Uterus (tissue), 4 donors: ENCODE measurements around the gene CPPED1. TPM values are rescaled to one million over a fixed set of nuclear protein-coding genes. Genes with fewer than 3 reads are reported as not detected.

Experiments
- DNase-seq, 2 donors: peaks; one replicate each; pipeline ENCODE4 v3.0.0-alpha.2; 2019 to 2020
- H3K27ac ChIP-seq, 2 donors: fragments of 200-600 bp; sonication (generic); 1 replicate in 1 of 2; 2 replicates in 1 of 2; pipeline ENCODE4 v1.5.1; 2016 to 2018
- H3K27me3 ChIP-seq, 2 donors: fragments of 200-600 bp; sonication (generic); one replicate each; pipeline ENCODE4 v1.5.1; 2018 to 2019; ENCODE audit warnings: control low read depth in 1 of 2
- H3K36me3 ChIP-seq, 2 donors: fragments of 200-600 bp; sonication (generic); one replicate each; pipeline ENCODE4 v1.5.1; 2019; ENCODE audit warnings: control low read depth in 1 of 2
- H3K4me1 ChIP-seq, 2 donors: fragments of 200-600 bp; sonication (generic); one replicate each; pipeline ENCODE4 v1.5.1; 2018 to 2019; ENCODE audit warnings: control low read depth in 1 of 2
- H3K4me3 ChIP-seq, 2 donors: fragments of 200-600 bp; sonication (generic); 1 replicate in 1 of 2; 2 replicates in 1 of 2; pipeline ENCODE4 v1.5.1; 2018 to 2019; ENCODE audit warnings: mild to moderate bottlenecking in 1 of 2
- H3K9me3 ChIP-seq, 2 donors: fragments of 200-600 bp; sonication (generic); one replicate each; pipeline ENCODE4 v1.5.1; 2019; ENCODE audit warnings: control low read depth in 1 of 2
- POLR2A ChIP-seq, 2 donors: fragments of 450-650 bp; IDR thresholded peaks; one replicate each; pipeline ENCODE4 v1.6.1; 2016; ENCODE audit warnings: antibody characterized with exemption in 2 of 2, mild to moderate bottlenecking in 1 of 2, moderate library complexity in 1 of 2
- intact Hi-C: fragments of 100-400 bp; cut with DNase I; formaldehyde crosslinking; loops from one replicate; pipeline ENCODE4 v1.15.1; 2023; ENCODE audit warnings: low total_unique reads
- total RNA-seq, 4 donors: library from RNA; depleted of rRNA in 3 of 4; stranded (reverse); fragments of >200 nt in 3 of 4; gene quantifications; one replicate each; pipeline versions ENCODE4 v1.1.0 to v1.2.4, GENCODE V29; 2014 to 2023
- TF ChIP-seq, protein P1 (sequence below), 4 experiments: fragments of 200-600 bp in 2 of 4; fragments of 450-650 bp in 2 of 4; sonication (generic) in 2 of 4; IDR thresholded peaks; one replicate each; pipeline ENCODE4 v1.5.1; 2016 to 2019; ENCODE audit warnings: antibody characterized with exemption in 4 of 4, mild to moderate bottlenecking in 2 of 4, moderate library complexity in 1 of 4
- donor health status: DM: yes; HTN: yes; CAD: no.

CPPED1 gene
- total RNA-seq, 4 donors from 2014 or later = 1.5 to 9.2 (median 5.5) TPM

DNA sequence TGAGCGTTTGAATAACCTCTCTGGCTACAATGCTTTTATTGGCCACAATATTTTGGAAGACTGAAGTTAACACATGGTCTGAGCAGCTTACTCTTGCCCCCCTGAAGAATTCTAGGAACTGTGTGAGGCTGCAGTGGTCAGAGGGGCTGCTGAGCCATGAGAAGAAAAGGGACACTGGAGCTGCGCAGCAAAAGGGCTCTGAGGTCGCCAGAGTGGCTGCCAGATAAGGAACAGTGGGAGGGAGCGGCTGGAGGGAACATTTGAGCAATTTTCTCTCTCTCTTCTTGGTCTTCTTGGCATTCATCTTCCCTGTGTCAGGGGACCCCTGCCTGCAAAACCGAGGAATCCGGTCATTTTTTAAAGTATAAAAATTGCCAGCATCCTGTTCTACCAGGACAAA lies 66.1 kb downstream of the CPPED1 start:
- no peak for DNase-seq
- Histone ChIP-seq H3K27ac (no peak overlapping the region), H3K9me3 (peaks cover 0 to 2% of the 10 kb centered on the region in 2 donors), H3K4me3 (no peak overlapping the region), H3K27me3 (no peaks in the 10 kb centered on the region), H3K36me3 (no peaks in the 10 kb centered on the region), H3K4me1 (no peaks in the 10 kb centered on the region)
- TF ChIP-seq, protein P1, sequence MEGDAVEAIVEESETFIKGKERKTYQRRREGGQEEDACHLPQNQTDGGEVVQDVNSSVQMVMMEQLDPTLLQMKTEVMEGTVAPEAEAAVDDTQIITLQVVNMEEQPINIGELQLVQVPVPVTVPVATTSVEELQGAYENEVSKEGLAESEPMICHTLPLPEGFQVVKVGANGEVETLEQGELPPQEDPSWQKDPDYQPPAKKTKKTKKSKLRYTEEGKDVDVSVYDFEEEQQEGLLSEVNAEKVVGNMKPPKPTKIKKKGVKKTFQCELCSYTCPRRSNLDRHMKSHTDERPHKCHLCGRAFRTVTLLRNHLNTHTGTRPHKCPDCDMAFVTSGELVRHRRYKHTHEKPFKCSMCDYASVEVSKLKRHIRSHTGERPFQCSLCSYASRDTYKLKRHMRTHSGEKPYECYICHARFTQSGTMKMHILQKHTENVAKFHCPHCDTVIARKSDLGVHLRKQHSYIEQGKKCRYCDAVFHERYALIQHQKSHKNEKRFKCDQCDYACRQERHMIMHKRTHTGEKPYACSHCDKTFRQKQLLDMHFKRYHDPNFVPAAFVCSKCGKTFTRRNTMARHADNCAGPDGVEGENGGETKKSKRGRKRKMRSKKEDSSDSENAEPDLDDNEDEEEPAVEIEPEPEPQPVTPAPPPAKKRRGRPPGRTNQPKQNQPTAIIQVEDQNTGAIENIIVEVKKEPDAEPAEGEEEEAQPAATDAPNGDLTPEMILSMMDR (IDR thresholded peaks at IDR 0.05) = no peak
- no peak for TF ChIP-seq POLR2A (IDR thresholded peaks at IDR 0.05)
- intact Hi-C loops = no loop called here

DNA sequence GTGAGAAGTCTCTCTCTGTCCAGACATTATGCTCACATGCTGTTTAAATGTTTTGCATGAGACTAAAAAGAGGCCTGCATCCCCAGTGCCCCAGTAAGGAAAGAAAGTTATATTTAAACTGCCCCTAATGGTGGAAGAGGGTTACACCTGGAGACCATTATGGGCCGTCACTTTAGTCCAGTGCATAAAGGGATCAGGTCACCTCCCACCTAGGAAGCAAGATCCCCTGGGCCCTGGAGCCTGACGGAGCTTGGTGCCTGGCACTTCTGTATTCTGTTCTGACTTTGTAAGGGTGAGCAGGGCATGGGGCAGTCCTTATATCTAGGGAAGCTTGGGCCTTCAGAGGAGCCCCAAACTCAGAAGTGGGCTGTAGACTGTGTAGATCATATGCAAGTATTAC lies 67.9 kb downstream of the CPPED1 start:
- H3K27me3 ChIP-seq = no peaks in the 10 kb centered on the region
- H3K36me3 ChIP-seq = no peaks in the 10 kb centered on the region
- intact Hi-C loops = no loop called here
- no peak overlapping the region for H3K4me3 ChIP-seq
- no peaks in the 10 kb centered on the region for H3K4me1 ChIP-seq
- no peak overlapping the region for H3K27ac ChIP-seq
- no peak for TF ChIP-seq POLR2A (IDR thresholded peaks at IDR 0.05)
- TF ChIP-seq, protein P1 (IDR thresholded peaks at IDR 0.05) = no peak
- H3K9me3 ChIP-seq = peaks cover 0 to 2% of the 10 kb centered on the region in 2 donors
- no peak for DNase-seq

DNA sequence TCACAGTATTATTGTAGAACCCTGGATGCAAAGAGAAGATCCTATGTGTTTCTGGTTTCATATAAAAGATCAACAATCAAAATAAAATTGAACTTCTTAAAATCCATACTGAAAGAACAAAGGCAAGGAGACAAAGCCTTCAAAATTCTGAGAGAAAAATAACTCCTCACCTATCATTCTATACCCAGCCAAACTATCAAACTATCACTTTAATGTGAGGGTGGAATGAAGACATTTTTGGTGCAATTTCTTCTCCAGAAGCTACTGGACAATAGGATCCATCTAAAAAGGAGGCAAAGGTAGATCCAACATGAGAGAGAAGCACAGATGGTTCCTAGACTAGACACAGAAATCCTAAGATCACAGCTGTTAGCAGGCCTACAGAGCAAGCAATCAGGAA lies 71.1 kb downstream of the CPPED1 start:
- intact Hi-C loops = no loop called here
- Histone ChIP-seq H3K9me3 (peaks cover 0 to 2% of the 10 kb centered on the region in 2 donors), H3K36me3 (no peaks in the 10 kb centered on the region), H3K27me3 (no peaks in the 10 kb centered on the region), H3K27ac (no peak overlapping the region), H3K4me1 (no peaks in the 10 kb centered on the region), H3K4me3 (no peak overlapping the region)
- DNase-seq = no peak
- no peak for TF ChIP-seq POLR2A (IDR thresholded peaks at IDR 0.05)

DNA sequence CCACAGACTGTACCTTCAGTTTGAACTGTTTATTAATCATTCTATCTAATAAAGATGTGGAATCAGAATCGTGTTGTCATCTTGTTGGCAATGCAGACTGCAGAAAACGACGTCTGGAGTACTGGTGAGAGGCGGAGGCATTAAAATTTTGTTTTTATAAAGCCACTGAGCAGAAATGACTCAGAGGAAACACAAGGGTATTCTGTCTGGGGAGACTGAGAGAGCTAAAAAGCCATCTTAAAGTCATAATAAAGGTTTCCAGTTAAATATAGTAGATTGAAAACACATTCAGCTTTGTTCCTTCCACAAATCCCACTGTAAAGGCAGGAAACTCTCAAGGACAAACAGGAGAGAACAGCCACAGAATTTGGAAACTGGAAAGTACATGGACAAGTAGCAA lies 74.2 kb downstream of the CPPED1 start:
- Histone ChIP-seq H3K4me3 (no peak overlapping the region), H3K27me3 (no peaks in the 10 kb centered on the region), H3K9me3 (peaks cover 0 to 2% of the 10 kb centered on the region in 2 donors), H3K4me1 (no peaks in the 10 kb centered on the region), H3K36me3 (no peaks in the 10 kb centered on the region), H3K27ac (no peak overlapping the region)
- no peak for DNase-seq
- intact Hi-C loops = no loop called here
- no peak for TF ChIP-seq POLR2A (IDR thresholded peaks at IDR 0.05)
- TF ChIP-seq, protein P1 (IDR thresholded peaks at IDR 0.05) = no peak

DNA sequence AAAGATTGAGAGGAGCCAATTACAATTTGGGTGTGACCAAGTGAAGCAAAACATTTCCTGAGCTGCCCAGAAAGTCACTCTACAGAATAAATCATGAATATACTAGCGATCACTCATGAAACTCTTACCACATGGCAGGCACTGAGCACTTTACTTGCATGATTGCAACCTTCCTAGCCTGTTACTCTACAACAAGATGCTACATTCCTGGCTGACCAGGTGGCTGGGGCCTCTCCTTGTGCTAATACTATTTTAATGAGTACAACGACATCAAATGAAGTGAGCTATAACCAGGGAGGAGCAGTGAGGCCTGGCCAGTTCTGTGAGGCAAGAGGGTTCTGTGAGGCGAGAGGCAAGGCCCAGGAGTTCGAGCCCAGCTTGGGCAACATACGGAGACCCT lies 75.2 kb downstream of the CPPED1 start:
- TF ChIP-seq, protein P1 (IDR thresholded peaks at IDR 0.05) = no peak
- no peak for TF ChIP-seq POLR2A (IDR thresholded peaks at IDR 0.05)
- H3K4me1 ChIP-seq = no peaks in the 10 kb centered on the region
- no peak overlapping the region for H3K27ac ChIP-seq
- H3K27me3 ChIP-seq = no peaks in the 10 kb centered on the region
- no peak for DNase-seq
- intact Hi-C loops = no loop called here
- H3K36me3 ChIP-seq = no peaks in the 10 kb centered on the region
- H3K9me3 ChIP-seq = peaks cover 0 to 5% of the 10 kb centered on the region in 2 donors
- H3K4me3 ChIP-seq = no peak overlapping the region

DNA sequence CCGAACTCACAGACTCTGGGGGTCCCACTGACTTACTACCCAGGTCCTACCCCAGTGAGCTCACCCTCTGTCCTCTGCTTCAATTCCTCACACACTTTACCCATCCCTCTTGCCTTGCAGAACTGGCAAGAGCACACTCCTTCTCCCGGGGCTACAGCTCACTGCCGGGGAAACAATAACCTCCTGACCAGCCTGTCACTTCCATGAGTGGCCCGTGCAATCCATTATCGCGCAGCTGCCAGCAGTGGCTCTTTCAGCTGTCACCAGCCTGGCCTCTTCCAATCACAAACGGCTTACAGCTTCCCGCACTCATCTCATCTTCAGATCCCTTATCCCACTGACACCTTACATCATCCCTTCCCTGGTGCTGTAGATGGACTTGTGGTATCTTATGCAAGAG lies 79.5 kb downstream of the CPPED1 start:
- no peaks in the 10 kb centered on the region for H3K36me3 ChIP-seq
- TF ChIP-seq, protein P1 (IDR thresholded peaks at IDR 0.05) = no peak
- TF ChIP-seq POLR2A (IDR thresholded peaks at IDR 0.05) = no peak
- H3K4me3 ChIP-seq = no peak overlapping the region
- H3K27ac ChIP-seq = no peak overlapping the region
- DNase-seq = no peak
- intact Hi-C loops = no loop called here
- H3K4me1 ChIP-seq = no peaks in the 10 kb centered on the region
- no peaks in the 10 kb centered on the region for H3K27me3 ChIP-seq
- H3K9me3 ChIP-seq = peaks cover 0 to 3% of the 10 kb centered on the region in 2 donors
